Type B pancreatic cell (in vitro differentiated cells): ENCODE results near the gene MPP3. TPM values are rescaled to one million over a fixed set of nuclear protein-coding genes. Genes with fewer than 3 reads are reported as not detected.

Source experiments
- DNase-seq: peaks from one replicate; pipeline ENCODE4 v3.0.0; 2021; ENCODE audit warnings: mixed read lengths; ENCODE audit not compliant: unreplicated experiment; ENCODE audit errors: extremely low spot score
- H3K27ac Mint-ChIP-seq: 2 replicates; pipeline ENCODE4 v1.8.0; 2021; ENCODE audit warnings: mild to moderate bottlenecking, mixed read lengths
- H3K27me3 Mint-ChIP-seq: 2 replicates; pipeline ENCODE4 v1.8.0; 2021; ENCODE audit warnings: mixed read lengths
- H3K36me3 Mint-ChIP-seq: 2 replicates; pipeline ENCODE4 v1.8.0; 2021; ENCODE audit warnings: mixed read lengths
- H3K4me1 Mint-ChIP-seq: one replicate; pipeline ENCODE4 v1.8.0; 2021; ENCODE audit warnings: mixed read lengths; ENCODE audit not compliant: unreplicated experiment
- H3K4me3 Mint-ChIP-seq: 2 replicates; pipeline ENCODE4 v1.8.0; 2021; ENCODE audit warnings: mild to moderate bottlenecking, mixed read lengths
- H3K9me3 Mint-ChIP-seq: 2 replicates; pipeline ENCODE4 v1.8.0; 2021; ENCODE audit warnings: mixed read lengths
- CTCF ChIP-seq: fragments of 200-600 bp; sonication (generic); conservative IDR thresholded peaks from 2 replicates; pipeline ENCODE4 v1.5.0; 2021; ENCODE audit warnings: antibody characterized with exemption, mild to moderate bottlenecking
- total RNA-seq: library from RNA; stranded (reverse); gene quantifications from 2 replicates; pipeline ENCODE4 v1.2.1, GENCODE V29; 2021; ENCODE audit warnings: low replicate concordance

The MPP3 gene
- total RNA-seq, 1 donor from 2014 or later: 7.8 TPM

GRCh38 chr17:43839670-43840108 is 6.7 kb upstream of the MPP3 start:
- Mint-ChIP-seq H3K9me3 (no peaks in the 10 kb centered on the region), H3K27ac (peak overlapping the region; percentile 46), H3K36me3 (no peaks in the 10 kb centered on the region), H3K27me3 (peaks cover 12% of the 10 kb centered on the region), H3K4me1 (peaks cover 6% of the 10 kb centered on the region), H3K4me3 (no peak overlapping the region)
- DNase-seq: no peak
- TF ChIP-seq CTCF: no peak

DNA sequence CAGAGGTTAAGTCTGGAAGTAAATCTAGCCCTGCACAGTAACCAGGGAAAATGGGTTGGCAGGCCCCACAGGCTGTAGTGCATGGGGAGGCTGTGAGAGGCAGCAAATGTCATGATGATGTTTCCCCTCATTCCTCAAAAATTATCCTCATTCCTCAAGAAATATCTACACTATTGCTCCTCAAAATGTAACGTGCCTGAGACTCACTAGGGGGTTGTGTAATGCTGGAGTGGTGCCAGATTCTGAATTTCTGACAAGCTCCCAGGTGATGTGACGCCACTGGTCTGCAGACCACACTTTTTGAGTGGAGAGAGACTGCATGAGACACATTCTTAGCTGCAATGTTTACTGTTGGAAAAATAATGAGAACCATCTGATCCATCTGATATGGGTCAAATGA is 1.2 kb upstream of the MPP3 start:
- H3K9me3 Mint-ChIP-seq: peaks cover 5% of the 10 kb centered on the region
- DNase-seq: no peak
- TF ChIP-seq CTCF: no peak
- H3K27me3 Mint-ChIP-seq: peaks cover 26% of the 10 kb centered on the region
- peak overlapping the region; percentile 91 for H3K4me3 Mint-ChIP-seq
- peaks cover 7% of the 10 kb centered on the region for H3K4me1 Mint-ChIP-seq
- H3K27ac Mint-ChIP-seq: no peak overlapping the region
- H3K36me3 Mint-ChIP-seq: no peaks in the 10 kb centered on the region

- H3K36me3 Mint-ChIP-seq: no peaks in the 10 kb centered on the region
- no peak for TF ChIP-seq CTCF
- peaks cover 26% of the 10 kb centered on the region for H3K27me3 Mint-ChIP-seq
- H3K4me1 Mint-ChIP-seq: peaks cover 7% of the 10 kb centered on the region
- peaks cover 5% of the 10 kb centered on the region for H3K9me3 Mint-ChIP-seq
- peak overlapping the region; percentile 86 for H3K4me3 Mint-ChIP-seq
- no peak overlapping the region for H3K27ac Mint-ChIP-seq
- DNase-seq: no peak
Measured at GRCh38 chr17:43832168-43832975, 574 bp downstream of the MPP3 start.

GRCh38 chr17:43831633-43832032 is 1.3 kb downstream of the MPP3 start:
- Mint-ChIP-seq H3K4me3 (peak overlapping the region; percentile 86), H3K36me3 (no peaks in the 10 kb centered on the region), H3K4me1 (peaks cover 7% of the 10 kb centered on the region), H3K9me3 (peaks cover 5% of the 10 kb centered on the region), H3K27ac (no peak overlapping the region), H3K27me3 (peaks cover 26% of the 10 kb centered on the region)
- no peak for DNase-seq
- TF ChIP-seq CTCF: no peak

GRCh38 chr17:43830510-43831140 is 2.3 kb downstream of the MPP3 start:
- no peak for DNase-seq
- H3K27ac Mint-ChIP-seq: no peak overlapping the region
- no peaks in the 10 kb centered on the region for H3K36me3 Mint-ChIP-seq
- H3K27me3 Mint-ChIP-seq: peaks cover 21% of the 10 kb centered on the region
- peaks cover 7% of the 10 kb centered on the region for H3K4me1 Mint-ChIP-seq
- TF ChIP-seq CTCF: no peak
- peaks cover 5% of the 10 kb centered on the region for H3K9me3 Mint-ChIP-seq
- H3K4me3 Mint-ChIP-seq: peak overlapping the region; percentile 71
